HG03439 (cell line): ENCODE data around the gene TPSB2.
"Not testable (repeated sequence)": the region's sequence is repeated elsewhere in the genome, so short reads cannot be mapped to it uniquely, and the experiment has no call there.

Experiments used
- ATAC-seq: cut with Tn5 transposase; IDR thresholded peaks from one replicate; pipeline ENCODE4 v1.9.1; 2021; ENCODE audit warnings: mild to moderate bottlenecking, moderate library complexity; ENCODE audit not compliant: unreplicated experiment

TPSB2 gene

DNA sequence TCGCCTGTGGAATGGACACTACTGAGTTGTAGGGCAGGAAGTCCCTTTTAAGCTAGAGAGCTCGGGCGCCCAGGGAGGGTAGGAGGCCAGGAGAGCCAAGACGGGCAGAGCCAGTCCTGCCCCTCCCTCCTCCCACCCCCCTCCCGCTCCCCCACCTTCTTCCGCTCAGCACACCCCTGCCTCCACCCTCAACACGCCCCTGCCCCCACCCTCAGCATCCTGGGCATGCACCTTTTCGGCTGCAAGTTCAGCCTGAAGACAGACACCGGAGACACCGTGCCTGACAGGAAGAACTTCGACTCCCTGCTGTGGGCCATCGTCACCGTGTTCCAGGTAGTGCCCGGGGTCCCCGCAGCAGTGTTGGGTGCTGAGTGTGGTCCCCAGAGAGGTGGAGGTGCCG is 23.2 kb downstream of the TPSB2 start:
- no peak for ATAC-seq

DNA sequence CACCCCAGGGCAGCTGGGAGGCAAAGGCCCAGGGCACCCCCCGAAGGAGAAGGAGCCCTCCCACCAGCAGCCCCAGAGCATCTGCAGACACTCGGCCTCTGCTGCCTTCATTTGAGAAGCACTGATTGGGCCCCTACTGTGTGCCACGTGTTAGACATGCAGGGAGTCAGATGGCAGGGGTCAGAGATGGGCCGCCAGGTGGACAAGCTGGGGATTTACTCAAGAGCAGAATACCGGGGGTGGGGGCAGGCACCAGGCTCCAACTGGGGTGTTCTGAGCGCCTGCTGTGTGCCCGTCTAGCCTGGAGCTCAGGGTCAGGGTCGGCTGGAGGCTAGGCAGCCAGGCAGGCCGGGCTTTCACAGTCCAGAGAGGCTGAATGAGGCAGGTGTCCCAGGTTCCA is 23.7 kb downstream of the TPSB2 start:
- no peak for ATAC-seq

DNA sequence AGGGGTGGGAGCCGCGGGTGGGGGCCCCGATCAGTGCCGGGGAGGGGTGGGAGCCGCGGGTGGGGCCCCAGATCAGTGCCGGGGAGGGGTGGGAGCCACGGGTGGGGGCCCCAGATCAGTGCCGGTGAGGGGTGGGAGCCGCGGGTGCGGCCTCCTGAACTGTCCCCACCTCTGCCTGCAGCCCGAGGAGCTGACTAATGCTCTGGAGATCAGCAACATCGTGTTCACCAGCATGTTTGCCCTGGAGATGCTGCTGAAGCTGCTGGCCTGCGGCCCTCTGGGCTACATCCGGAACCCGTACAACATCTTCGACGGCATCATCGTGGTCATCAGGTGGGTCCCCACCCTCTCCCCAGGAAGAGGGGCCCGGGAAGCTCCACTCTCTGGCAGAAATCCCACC is 25.1 kb downstream of the TPSB2 start:
- ATAC-seq, result no peak

DNA sequence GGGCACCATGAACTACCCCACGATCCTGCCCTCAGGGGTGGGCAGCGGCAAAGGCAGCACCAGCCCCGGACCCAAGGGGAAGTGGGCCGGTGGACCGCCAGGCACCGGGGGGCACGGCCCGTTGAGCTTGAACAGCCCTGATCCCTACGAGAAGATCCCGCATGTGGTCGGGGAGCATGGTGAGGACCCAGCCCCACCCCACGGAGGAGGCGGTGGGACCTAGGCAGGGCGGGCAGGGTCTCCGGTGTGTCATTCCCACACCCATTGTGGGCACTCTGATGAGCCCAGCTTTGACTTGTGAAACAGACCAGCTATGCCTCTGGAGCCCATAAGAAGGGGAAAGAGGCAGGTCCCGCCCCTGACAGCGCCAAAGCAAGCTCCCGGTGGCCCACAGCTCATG is 27.7 kb downstream of the TPSB2 start:
- no peak for ATAC-seq

DNA sequence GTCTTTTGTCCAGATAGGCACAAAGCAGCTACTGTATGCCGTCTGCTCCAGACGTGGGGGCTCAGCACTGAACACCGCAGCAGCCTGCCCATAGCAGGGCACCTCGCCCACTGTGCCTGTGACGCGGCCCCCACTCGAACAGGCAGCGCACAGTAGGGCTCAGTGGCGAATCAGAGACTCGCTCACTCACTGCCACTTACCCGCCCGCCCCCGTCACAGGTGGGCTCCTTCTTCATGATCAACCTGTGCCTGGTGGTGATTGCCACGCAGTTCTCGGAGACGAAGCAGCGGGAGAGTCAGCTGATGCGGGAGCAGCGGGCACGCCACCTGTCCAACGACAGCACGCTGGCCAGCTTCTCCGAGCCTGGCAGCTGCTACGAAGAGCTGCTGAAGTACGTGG is 28.5 kb downstream of the TPSB2 start:
- no peak for ATAC-seq

DNA sequence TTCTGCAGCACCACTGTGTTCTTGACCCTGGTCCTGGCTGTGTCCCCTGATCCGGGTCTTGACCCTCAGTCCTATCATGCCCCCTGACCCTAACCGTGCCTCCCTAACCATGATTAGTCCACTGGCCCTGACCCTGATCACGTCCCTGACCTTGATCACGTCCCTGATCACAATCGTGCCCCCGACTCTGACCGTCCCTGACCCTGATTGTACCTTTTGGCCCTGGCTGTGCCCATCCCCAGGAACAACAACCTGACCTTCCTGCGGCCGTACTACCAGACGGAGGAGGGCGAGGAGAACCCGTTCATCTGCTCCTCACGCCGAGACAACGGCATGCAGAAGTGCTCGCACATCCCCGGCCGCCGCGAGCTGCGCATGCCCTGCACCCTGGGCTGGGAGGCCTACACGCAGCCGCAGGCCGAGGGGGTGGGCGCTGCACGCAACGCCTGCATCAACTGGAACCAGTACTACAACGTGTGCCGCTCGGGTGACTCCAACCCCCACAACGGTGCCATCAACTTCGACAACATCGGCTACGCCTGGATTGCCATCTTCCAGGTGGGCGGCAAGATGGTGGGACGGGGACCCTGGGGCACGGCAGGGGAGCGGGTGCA is 29.9 kb downstream of the TPSB2 start:
- ATAC-seq, result no peak

DNA sequence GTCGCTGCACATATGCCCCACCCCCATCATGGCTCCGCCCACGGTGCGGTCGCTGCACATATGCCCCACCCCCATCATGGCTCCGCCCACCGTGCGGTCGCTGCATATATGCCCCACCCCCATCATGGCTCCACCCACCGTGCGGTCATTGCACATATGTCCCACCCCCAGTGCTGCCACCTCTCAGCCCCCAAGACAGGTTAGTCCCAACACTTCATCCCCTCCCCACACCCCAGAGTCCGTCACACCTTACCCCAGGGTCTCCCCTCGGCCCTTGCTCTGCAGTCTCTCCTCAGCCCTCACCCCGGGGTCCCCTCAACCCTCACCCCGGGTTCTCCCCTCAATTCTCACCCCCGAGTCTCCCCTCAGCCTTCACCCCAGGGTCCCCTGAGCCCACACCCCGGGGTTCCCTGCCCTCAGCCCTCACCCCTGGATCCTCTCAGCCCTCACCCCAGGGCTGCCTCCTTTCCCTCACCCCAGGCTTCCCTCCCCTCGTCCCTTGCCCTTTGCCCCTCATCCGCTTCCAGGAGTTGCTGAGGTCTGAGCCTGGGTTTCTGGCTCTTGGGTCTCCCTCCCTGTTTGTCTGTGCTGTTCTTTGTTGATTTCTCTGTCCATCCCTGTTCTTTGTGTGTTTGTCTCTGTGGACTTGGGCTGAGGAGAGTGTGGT is 30.5 kb downstream of the TPSB2 start:
- ATAC-seq, result no peak

DNA sequence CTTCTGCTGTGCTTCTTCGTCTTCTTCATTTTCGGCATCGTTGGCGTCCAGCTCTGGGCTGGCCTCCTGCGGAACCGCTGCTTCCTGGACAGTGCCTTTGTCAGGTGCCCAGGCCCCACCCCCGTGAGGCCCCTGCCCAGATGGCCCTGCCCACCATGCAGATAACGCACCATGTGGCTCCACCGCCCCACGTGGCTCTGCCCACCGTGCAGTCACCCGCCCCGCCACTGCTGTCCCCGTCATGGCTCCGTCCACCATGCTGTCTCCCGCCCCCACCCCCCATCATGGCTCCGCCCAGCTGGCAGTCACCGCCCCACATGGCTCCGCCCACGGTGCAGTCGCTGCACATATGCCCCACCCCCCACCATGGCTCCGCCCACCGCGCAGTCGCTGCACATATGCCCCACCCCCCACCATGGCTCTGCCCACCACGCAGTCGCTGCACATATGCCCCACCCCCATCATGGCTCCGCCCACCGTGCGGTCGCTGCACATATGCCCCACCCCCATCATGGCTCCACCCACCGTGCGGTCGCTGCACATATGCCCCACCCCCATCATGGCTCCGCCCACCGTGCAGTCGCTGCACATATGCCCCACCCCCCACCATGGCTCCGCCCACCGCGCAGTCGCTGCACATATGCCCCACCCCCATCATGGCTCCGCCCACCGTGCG is 31.2 kb downstream of the TPSB2 start:
- ATAC-seq, result not testable (repeated sequence)

DNA sequence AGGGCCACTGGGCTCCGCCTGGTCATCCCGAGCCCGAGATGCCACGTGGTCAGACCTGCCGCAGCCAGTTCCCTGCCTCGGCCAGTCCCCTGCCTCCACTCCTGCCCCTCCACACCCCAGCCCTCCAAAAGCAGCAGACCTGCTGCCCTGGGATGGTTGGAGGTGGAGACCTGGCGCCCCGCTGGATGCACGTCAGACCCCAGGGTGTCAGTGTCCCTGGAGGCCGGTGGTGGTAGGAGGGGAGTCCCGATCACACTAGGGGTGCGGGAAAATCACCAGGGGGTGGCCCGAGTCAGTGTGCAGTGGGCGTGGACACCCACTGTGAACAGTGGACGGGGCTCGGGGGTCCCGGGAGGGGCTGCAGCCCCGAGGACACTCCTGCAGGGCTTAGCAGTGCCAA is 31.8 kb downstream of the TPSB2 start:
- ATAC-seq, result no peak

DNA sequence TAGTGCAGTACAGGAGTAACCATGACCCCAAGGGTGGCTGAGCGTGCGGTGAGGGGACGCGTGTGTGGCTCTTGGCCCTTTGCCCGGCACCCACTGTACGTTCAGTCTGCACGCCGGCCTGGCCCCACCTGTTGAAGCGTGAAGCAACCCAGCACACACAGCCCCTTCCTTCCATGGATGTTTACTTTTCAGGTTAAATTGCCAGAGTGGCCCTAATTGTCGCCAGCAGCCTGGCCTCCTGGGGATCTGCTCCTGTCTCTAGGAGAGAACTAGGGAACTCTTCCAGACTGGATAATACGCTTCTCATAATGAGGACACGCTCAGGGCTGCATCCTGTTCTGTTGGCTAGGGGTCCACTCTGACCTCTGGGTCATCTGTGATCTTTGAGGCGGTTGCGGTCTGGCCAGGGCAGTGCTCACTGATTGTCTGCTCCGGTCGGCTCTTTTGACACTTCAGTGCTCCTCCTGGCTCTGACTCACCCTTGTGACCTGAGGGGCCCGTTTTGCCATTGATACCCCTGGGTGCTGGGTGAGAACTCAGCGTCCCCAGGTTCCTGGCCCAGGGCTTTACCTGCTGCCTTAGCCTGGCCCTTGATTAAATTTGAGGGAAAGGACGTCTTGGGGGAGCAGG is 32.6 kb downstream of the TPSB2 start:
- ATAC-seq, result no peak

DNA sequence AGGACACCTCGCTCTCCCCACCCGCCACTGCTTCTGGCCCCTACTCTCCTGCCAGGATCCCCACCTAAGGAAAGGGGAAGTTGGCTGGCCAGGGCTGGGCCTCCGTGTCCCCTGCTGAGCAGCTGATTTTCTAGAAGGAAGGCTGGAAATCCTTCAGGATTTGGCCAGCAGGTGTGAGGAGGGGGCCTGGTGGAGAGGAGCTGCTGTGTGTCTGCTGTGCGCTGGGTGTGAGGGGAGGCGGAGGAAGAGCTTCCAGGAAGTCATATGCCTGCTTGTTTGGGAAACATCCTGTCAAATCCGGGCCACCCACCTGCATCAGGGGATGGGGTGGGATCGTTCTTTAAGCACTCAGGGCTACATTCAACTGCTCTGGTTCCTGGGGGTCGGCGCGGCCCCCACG is 33.5 kb downstream of the TPSB2 start:
- ATAC-seq, result no peak

DNA sequence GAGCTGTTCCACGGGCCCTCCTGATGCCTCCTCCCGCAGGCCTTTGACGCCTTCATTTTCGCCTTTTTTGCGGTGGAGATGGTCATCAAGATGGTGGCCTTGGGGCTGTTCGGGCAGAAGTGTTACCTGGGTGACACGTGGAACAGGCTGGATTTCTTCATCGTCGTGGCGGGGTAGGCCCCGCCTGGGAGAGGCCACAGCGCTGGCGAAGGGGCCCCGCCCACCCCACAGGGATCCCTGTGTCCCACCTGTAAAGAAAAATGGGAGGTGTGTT is 34.7 kb downstream of the TPSB2 start:
- no peak for ATAC-seq

DNA sequence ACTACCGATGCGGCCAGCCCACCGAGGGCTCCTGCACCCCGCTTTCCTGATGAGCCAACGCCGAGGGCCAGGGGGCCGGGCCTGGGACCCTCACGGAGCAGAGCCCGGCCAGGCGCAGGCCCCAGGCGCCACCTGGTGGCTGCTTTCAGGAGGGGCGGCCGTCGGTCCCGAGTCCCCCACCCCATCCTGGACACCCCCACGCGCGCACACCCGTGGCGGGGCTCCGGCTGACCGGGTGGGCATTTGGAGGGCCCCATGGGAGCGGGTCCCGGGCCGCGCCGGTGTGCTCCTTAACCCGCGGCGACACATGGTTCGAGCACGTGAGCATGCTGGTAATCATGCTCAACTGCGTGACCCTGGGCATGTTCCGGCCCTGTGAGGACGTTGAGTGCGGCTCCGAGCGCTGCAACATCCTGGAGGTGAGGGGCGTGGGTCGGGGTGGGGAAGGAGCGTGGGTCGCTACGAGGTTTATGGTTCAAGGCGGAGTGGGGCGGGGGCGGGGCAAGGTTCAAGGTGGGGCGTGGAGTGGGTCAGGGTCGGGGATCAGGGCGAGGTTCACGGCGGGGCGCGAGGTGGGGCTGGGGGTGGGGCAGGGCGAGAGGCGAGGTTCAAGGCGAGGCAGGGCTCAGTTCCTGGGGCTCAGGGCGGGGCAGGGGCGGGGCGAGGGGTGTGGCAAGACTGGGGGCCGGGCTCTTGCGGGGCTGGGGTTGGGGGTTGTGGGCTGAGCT is 35.2 kb downstream of the TPSB2 start:
- ATAC-seq, result no peak

DNA sequence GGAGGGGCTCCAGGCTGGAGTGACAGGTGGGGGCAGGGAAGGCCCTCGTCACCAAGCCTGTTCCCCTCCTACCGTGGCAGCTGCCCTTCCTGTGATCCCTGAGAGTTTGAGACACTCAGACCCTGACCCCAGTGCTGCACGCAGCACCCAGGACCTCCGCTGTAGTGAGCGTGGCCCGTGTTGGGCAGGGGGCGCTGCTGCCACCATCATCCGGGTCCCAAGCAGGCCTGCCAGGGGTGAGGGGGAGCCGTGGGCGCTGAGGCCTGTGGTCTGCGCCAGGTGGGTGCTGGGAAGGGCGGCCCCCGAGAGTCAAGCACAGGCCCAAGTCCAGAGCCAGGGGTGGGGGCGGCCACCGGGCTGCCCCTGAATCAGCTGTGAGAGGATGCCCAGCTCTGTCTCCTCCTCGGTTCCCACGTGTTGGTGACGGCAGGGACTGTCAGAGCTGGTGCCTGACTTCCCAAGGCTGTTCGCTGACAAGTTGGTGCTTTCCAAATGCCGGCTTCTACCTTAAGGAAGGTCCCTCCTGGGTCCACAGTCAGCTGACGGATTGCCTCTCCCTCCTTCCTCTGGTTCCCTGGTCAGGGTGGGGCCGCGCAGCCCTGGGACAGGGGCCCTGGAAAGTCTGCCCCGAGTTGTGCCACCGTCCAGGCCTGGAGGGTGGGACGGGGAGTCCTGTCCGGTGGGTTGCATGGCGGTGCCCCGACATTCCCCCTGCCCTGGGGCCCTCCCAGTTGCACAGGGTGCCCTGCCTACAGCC is 36.0 kb downstream of the TPSB2 start:
- ATAC-seq, result no peak

DNA sequence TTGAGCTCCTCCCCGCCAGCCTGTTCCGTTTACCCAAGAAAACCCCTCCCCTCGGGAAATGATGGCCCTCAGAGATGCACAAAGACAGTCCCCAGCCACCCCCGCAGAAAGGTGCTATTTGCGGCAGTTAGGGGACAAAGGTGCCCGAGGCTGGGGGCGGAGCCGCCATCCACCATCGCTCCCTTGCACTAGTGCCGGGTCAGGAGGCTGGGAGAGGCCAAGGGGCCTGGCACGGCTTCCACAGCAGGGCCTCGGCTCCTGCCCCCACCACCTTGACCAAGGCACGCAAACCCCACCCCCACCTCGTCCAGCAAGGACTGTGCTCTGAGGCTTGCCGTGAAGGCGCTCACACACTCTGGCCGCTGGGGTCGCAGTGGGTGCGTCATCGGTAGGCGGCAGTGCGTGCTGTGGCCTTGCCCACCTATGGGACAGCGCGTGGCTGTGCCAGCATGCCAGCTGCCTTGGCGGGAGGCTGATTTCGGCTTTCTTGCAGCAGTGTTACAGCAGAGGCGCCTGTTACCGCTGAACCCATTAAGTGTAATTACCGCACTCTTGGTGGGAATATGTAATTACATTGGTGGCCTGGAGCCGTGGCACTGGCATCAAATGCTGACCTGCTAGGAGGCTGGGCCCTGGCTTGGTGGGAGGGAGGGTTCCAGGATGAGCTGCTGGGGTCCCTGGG is 36.7 kb downstream of the TPSB2 start:
- no peak for ATAC-seq

DNA sequence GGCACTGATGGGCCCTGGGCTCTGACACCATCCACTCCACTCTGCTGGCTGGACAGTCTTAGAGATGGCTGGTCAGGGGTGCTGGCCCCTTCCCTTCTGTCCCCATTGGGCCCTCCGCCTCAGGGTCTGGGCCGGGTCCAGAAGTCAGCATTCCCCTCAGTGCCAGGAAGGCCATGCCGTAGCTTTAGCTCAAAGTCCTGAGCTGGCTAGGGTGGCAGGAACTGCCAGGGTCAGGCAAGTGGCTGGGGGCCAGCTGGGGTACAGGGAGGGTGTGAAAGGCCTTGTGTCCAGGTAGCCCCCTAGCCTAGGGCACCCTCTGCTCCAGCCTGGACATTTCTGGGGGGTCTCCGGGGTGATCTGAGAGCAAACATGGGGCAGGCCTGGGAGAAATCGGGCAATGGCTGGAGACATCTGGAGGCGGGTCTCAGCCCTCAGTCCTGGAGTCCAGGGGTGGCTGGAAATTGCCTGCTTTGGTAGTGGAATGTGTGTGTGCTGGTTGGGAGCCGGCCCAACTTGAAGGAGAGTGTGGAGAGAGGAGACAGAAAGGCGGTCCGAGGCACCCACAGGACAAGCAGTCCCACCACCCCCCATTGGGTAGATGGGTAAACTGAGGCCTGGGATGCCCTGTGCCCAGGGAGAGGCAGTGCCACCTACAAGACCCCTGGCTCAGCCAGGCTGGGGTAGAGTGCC is 37.5 kb downstream of the TPSB2 start:
- no peak for ATAC-seq

DNA sequence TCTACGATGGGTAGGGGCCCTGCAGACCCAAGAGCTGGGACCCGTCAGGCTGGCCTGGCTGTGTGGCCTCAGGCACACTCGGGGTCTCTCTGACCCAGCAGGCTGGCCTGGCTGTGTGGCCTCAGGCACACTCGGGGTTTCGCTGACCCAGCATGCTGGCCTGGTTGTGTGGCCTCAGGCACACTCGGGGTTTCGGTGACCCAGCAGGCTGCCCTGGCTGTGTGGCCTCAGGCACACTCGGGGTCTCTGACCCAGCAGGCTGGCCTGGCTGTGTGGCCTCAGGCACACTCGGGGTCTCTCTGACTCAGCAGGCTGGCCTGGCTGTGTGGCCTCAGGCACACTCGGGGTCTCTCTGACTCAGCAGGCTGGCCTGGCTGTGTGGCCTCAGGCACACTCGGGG is 39.2 kb downstream of the TPSB2 start:
- ATAC-seq, result not testable (repeated sequence)

DNA sequence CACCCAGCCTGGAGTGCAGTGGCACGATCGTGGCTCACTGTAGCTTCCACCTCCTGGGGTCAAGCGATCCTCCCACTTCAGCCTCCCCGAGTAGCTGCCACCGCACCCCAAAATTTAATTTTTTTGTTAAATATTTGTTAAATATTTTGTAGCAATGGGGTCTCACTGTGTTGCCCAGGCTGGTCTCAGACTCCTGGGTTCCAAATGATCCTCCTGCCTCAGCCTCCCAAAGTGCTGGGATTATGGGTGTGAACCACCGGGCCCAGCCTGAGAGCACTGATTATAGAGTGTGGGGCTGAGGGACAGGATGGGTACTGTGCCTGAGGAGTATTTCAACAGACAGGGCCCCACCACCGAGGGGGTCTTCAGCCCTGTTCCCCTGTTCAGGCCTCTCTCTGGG is 40.5 kb downstream of the TPSB2 start:
- ATAC-seq, result no peak

DNA sequence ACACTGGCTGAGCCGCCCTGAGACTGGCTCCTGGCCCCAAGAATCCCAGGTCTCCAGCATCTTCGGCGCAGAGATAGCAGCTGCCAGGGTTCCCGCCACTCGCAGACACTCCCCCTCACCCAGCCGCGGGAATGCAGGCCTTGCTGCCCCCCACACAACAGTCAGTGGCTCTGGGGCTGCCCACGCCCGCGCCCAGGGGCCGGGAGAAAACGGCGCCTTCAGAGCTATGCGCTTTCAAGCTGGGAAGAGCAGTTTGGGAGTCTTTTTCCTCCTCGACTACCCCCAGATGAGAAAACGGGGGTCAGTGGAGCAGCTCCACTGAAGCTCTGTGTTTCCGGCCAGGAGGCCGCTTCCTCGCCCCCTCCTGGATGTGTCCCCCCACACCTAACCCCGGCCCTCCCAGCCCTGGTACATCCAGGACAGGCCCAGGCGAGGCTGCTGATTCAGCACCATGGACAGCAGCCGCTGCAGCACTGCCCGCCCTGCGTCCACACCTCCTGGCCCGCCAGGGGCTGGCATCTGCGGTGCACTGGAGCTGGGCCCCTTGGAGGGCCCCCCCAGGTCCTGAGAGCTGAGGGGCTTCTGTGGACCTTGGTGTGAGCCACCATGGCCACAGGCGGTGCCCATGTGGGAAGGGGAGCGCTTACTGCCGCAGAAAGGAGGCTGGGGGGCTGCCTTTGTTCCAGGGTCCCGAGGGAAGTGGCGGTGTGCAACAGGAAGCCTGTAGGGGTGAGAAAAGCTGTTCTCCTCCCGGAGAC is 41.4 kb downstream of the TPSB2 start:
- no peak for ATAC-seq
